Measurements from ENCODE around the gene ACTN4. TPM values are rescaled to one million over a fixed set of nuclear protein-coding genes. Genes with fewer than 3 reads are reported as not detected.

Gene ACTN4
- total and polyA plus RNA-seq, 2 donors (not counting 3 experiments of a cell fraction or from before 2014, with no cell fraction given): 313 to 748 TPM

- H3K9me3 ChIP-seq (replicated peaks; ENCODE audit: control insufficient read depth, insufficient read depth, low read length): no peaks in the 10 kb centered on the region
- H3K9me1 ChIP-seq (replicated peaks; ENCODE audit: control insufficient read depth, extremely low read depth, insufficient read depth, low read length): no peaks in the 10 kb centered on the region
- TF ChIP-seq, protein P1, sequence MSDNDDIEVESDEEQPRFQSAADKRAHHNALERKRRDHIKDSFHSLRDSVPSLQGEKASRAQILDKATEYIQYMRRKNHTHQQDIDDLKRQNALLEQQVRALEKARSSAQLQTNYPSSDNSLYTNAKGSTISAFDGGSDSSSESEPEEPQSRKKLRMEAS (IDR thresholded peaks at IDR 0.05; ENCODE audit: insufficient read depth, insufficient read length): no peak
- no peak for TF ChIP-seq EZH2 (IDR thresholded peaks at IDR 0.05; ENCODE audit: borderline replicate concordance, low read depth, low read length, severe bottlenecking)
- no peak for TF ChIP-seq GATA2 (IDR thresholded peaks at IDR 0.05; ENCODE audit: insufficient read depth, insufficient read length, low read depth, low read length)
- no peak for TF ChIP-seq MYC (IDR thresholded peaks at IDR 0.05; ENCODE audit: low read depth, low read length)
- no peak for TF ChIP-seq CTCF (IDR thresholded peaks at IDR 0.05; ENCODE audit: extremely low read depth in 1 of 2, insufficient read depth in 1 of 2, low read depth in 1 of 2, low read length in 2 of 2)
- no peak for TF ChIP-seq POLR2A (IDR thresholded peaks at IDR 0.05; ENCODE audit: low read depth, low read length)
- no peak for TF ChIP-seq JUN (IDR thresholded peaks at IDR 0.05; ENCODE audit: borderline replicate concordance, insufficient read depth, insufficient read length, low read depth)
- no peak for TF ChIP-seq POLR2AphosphoS5 (IDR thresholded peaks at IDR 0.05; ENCODE audit: insufficient read depth, low read depth, low read length)
- no peak for TF ChIP-seq FOS (IDR thresholded peaks at IDR 0.05; ENCODE audit: borderline replicate concordance, insufficient read depth, low read length)
- H3K79me2 ChIP-seq (ENCODE audit: control insufficient read depth, insufficient read depth, low read length): peaks cover 26% of the 10 kb centered on the region
- H3K4me1 ChIP-seq (ENCODE audit: control insufficient read depth, extremely low read depth, insufficient read depth, low read length): peaks cover 30% of the 10 kb centered on the region
- BruUV-seq (replicated peaks): no TSS peak
- intact Hi-C loops (cut with micrococcal nuclease) (loop anchor here (10.0 kb wide), 1 partner anchor 304 kb away; the partner anchor contains the start of gene FAM98C), dilution Hi-C loops (cut with MboI; ENCODE audit: extremely low pct_ligation_motif_present, low sequenced_read_pairs) (no loop called here)
- ChIA-PET CTCF (no interaction called here), POLR2A (no interaction called here)
- H3K4me2 ChIP-seq (ENCODE audit: insufficient read depth, low read length): no peak overlapping the region
- H4K20me1 ChIP-seq (replicated peaks; ENCODE audit: control insufficient read depth, extremely low read depth, insufficient read depth, low read length): no peaks in the 10 kb centered on the region
- no peak overlapping the region for H2AFZ ChIP-seq (ENCODE audit: low read depth, low read length)
- no peak overlapping the region for H3K27ac ChIP-seq (ENCODE audit: insufficient read depth, low read depth, low read length)
- H3K4me3 ChIP-seq (replicated peaks in 1 of 3; ENCODE audit: insufficient read depth in 1 of 3, low read depth in 1 of 3, low read length in 3 of 3): no peak overlapping the region
- DNase-seq (ENCODE audit: low read depth, low spot score) (no peak), FAIRE-seq (no peak)
- no peak overlapping the region for H3K9ac ChIP-seq (replicated peaks; ENCODE audit: extremely low read depth, insufficient read depth, low read length)
- H3K36me3 ChIP-seq (ENCODE audit: control insufficient read depth in 2 of 2, extremely low read depth in 1 of 2, insufficient read depth in 2 of 2, low read length in 2 of 2): peaks cover 29 to 82% of the 10 kb centered on the region in 2 experiments
- no peaks in the 10 kb centered on the region for H3K27me3 ChIP-seq (ENCODE audit: control insufficient read depth in 2 of 2, insufficient read depth in 2 of 2, low read length in 2 of 2)
Measured at GRCh38 chr19:38708413-38709024, 61.1 kb downstream of the ACTN4 start.
